Keratinocyte (primary cell): ENCODE measurements around the gene HELB. TPM values are rescaled to one million over a fixed set of nuclear protein-coding genes. Genes with fewer than 3 reads are reported as not detected.

Experiments used
- DNase-seq: peaks from one replicate; pipeline ENCODE4 v3.0.0-alpha.2; 2011; ENCODE audit warnings: low read depth, missing footprints, low spot score
- FAIRE-seq: peaks from 2 replicates; lab custom pipeline; 2011; peaks lifted over from hg19 to GRCh38; lab: Jason Lieb, UNC
- H2AFZ ChIP-seq: 2 replicates; pipeline ENCODE4 v1.6.0; 2012; ENCODE audit warnings: low read length, control low read depth, inconsistent platforms; ENCODE audit not compliant: control insufficient read depth
- H3K27ac ChIP-seq: 2 replicates; pipeline ENCODE4 v1.5.1; 2011; ENCODE audit warnings: low read length; ENCODE audit not compliant: control insufficient read depth, insufficient read depth
- H3K27me3 ChIP-seq: 3 replicates; pipeline ENCODE4 v1.6.0; 2011; ENCODE audit warnings: low read length; ENCODE audit not compliant: control insufficient read depth, insufficient read depth; ENCODE audit errors: extremely low read depth
- H3K36me3 ChIP-seq, 2 experiments: 2 replicates in 1 of 2; 3 replicates in 1 of 2; pipeline ENCODE4 v1.5.1; 2011; ENCODE audit warnings: low read length in 2 of 2, mild to moderate bottlenecking in 1 of 2; ENCODE audit not compliant: control insufficient read depth in 2 of 2, insufficient read depth in 2 of 2; ENCODE audit errors: extremely low read depth in 1 of 2
- H3K4me1 ChIP-seq: 3 replicates; pipeline ENCODE4 v1.5.1; 2011; ENCODE audit warnings: low read length; ENCODE audit not compliant: control insufficient read depth, insufficient read depth; ENCODE audit errors: extremely low read depth
- H3K4me2 ChIP-seq: 3 replicates; pipeline ENCODE4 v1.6.0; 2011; ENCODE audit warnings: low read depth, low read length; ENCODE audit not compliant: control insufficient read depth, insufficient read depth; ENCODE audit errors: extremely low read depth
- H3K4me3 ChIP-seq, 3 experiments: fragments of 200-600 bp in 1 of 3; sonication (generic) in 1 of 3; 2 replicates in 2 of 3; 3 replicates in 1 of 3; pipeline ENCODE4 v1.5.1; 2011 to 2016; ENCODE audit warnings: low read length in 3 of 3, mild to moderate bottlenecking in 3 of 3, control low read depth in 2 of 3, inconsistent platforms in 1 of 3, low read depth in 1 of 3, mixed read lengths in 1 of 3, mixed run types in 1 of 3, moderate library complexity in 1 of 3; ENCODE audit not compliant: control insufficient read depth in 2 of 3, insufficient read depth in 2 of 3; ENCODE audit errors: extremely low read depth in 1 of 3
- H3K79me2 ChIP-seq: 2 replicates; pipeline ENCODE4 v1.6.0; 2012; ENCODE audit warnings: low read length; ENCODE audit not compliant: control insufficient read depth, insufficient read depth
- H3K9ac ChIP-seq: 3 replicates; pipeline ENCODE4 v1.6.0; 2011; ENCODE audit warnings: low read length; ENCODE audit not compliant: control insufficient read depth, insufficient read depth; ENCODE audit errors: extremely low read depth
- H3K9me1 ChIP-seq: 3 replicates; pipeline ENCODE4 v1.6.0; 2011; ENCODE audit warnings: low read length; ENCODE audit not compliant: control insufficient read depth, insufficient read depth; ENCODE audit errors: extremely low read depth
- H3K9me3 ChIP-seq: 2 replicates; pipeline ENCODE4 v1.5.1; 2012; ENCODE audit warnings: low read depth, low read length; ENCODE audit not compliant: control insufficient read depth
- H4K20me1 ChIP-seq: 3 replicates; pipeline ENCODE4 v1.6.0; 2011; ENCODE audit warnings: low read length; ENCODE audit not compliant: control insufficient read depth, insufficient read depth; ENCODE audit errors: extremely low read depth
- CTCF ChIP-seq, 3 experiments: IDR thresholded peaks in 1 of 3; conservative IDR thresholded peaks in 1 of 3; optimal IDR thresholded peaks in 1 of 3; 2 replicates in 2 of 3; 3 replicates in 1 of 3; pipeline versions ENCODE3 to v1.5.1; 2011; ENCODE audit warnings: low read length in 3 of 3, mild to moderate bottlenecking in 3 of 3, moderate library complexity in 2 of 3, control low read depth in 1 of 3, inconsistent platforms in 1 of 3; ENCODE audit not compliant: insufficient read depth in 2 of 3; ENCODE audit errors: extremely low read depth in 1 of 3
- EZH2 ChIP-seq: IDR thresholded peaks from one replicate; pipeline ENCODE4 v1.6.1; 2012; ENCODE audit warnings: inconsistent platforms, mild to moderate bottlenecking, low read length, moderate library complexity
- dilution Hi-C: fragments of 300-500 bp; cut with MboI; formaldehyde crosslinking; loops from one replicate; pipeline ENCODE4 v1.7.0; 2020; ENCODE audit warnings: low sequenced_read_pairs; ENCODE audit not compliant: extremely low pct_ligation_motif_present
- polyA plus RNA-seq, 5 experiments: library from polyadenylated mRNA; depleted of rRNA in 3 of 5; stranded (reverse) in 3 of 5; stranded (forward) in 1 of 5; unstranded in 1 of 5; fragments of >200 nt; gene quantifications; 1 replicate in 1 of 5; 2 replicates in 3 of 5; 3 replicates in 1 of 5; pipeline versions ENCODE4 v1.2.1 to v1.2.3, GENCODE V29; 2011 to 2012; ENCODE audit warnings: missing spikeins in 2 of 5, low read depth in 1 of 5, low replicate concordance in 1 of 5

Gene HELB
- polyA plus RNA-seq, 1 donor (not counting 4 experiments of a cell fraction or from before 2014, with no cell fraction given), result 1.8 TPM

GRCh38 chr12:66319266-66319954 lies 17.1 kb downstream of the HELB start:
- H3K4me1 ChIP-seq, result peaks cover 9% of the 10 kb centered on the region
- DNase-seq (no peak), FAIRE-seq (no peak)
- TF ChIP-seq EZH2, result no peak
- no peak for TF ChIP-seq CTCF (optimal IDR thresholded peaks at IDR 0.05 in 1 of 3, IDR thresholded peaks at IDR 0.05 in 1 of 3, conservative IDR thresholded peaks at IDR 0.05 in 1 of 3; ENCODE audit: extremely low read depth in 1 of 3, insufficient read depth in 2 of 3, low read length in 3 of 3)
- H4K20me1 ChIP-seq, result no peaks in the 10 kb centered on the region
- H3K4me2 ChIP-seq, result no peak overlapping the region
- no peaks in the 10 kb centered on the region for H3K79me2 ChIP-seq
- H3K27me3 ChIP-seq, result no peaks in the 10 kb centered on the region
- no peaks in the 10 kb centered on the region for H3K9me3 ChIP-seq
- H3K27ac ChIP-seq, result no peak overlapping the region
- no peak overlapping the region for H3K9ac ChIP-seq
- H3K36me3 ChIP-seq, result no peaks in the 10 kb centered on the region
- dilution Hi-C loops, result no loop called here
- H3K9me1 ChIP-seq, result no peaks in the 10 kb centered on the region
- H3K4me3 ChIP-seq, result no peak overlapping the region
- no peak overlapping the region for H2AFZ ChIP-seq

DNA sequence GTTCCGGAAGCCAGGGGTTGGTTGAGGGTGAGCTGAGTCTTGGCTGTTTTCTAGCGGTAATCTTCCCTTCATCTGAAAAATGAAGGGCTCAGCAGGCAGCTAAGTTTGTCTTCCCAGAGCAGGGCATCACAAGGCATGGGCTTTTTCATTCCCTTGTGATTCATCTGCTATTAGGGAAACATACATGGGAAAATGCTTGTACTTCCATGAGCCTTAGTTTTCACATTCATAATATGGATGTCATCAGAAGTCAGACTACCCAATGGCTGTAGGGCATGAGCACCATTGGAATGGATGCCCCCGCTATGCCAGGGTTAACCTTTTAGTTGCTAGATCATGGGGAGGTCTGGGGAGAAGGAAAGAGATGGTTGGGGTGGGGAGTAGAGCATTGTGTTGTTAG lies 18.7 kb downstream of the HELB start:
- no peak for DNase-seq
- Histone ChIP-seq H3K79me2 (no peaks in the 10 kb centered on the region), H3K9me1 (no peaks in the 10 kb centered on the region), H3K9ac (no peak overlapping the region), H4K20me1 (no peaks in the 10 kb centered on the region), H3K9me3 (no peaks in the 10 kb centered on the region), H3K4me3 (no peak overlapping the region), H3K4me2 (no peak overlapping the region), H3K4me1 (peaks cover 9% of the 10 kb centered on the region), H3K27ac (peak overlapping the region; percentile 10), H3K36me3 (no peaks in the 10 kb centered on the region), H3K27me3 (no peaks in the 10 kb centered on the region), H2AFZ (no peak overlapping the region)
- dilution Hi-C loops, result no loop called here
- TF ChIP-seq CTCF (optimal IDR thresholded peaks at IDR 0.05 in 1 of 3, IDR thresholded peaks at IDR 0.05 in 1 of 3, conservative IDR thresholded peaks at IDR 0.05 in 1 of 3; ENCODE audit: extremely low read depth in 1 of 3, insufficient read depth in 2 of 3, low read length in 3 of 3) (no peak), EZH2 (no peak)
- peak; percentile 5 for FAIRE-seq
